Bronchial epithelial cell (primary cell): ENCODE measurements around the gene TAPBPL. TPM values are rescaled to one million over a fixed set of nuclear protein-coding genes. Genes with fewer than 3 reads are reported as not detected.

Source experiments
- DNase-seq: peaks from one replicate; pipeline ENCODE4 v3.0.0-alpha.2; 2010; ENCODE audit warnings: low read depth
- FAIRE-seq: peaks from 2 replicates; lab custom pipeline; 2011; peaks lifted over from hg19 to GRCh38; lab: Jason Lieb, UNC
- H3K27me3 ChIP-seq: 2 replicates; pipeline ENCODE4 v1.5.1; 2011; ENCODE audit warnings: low read length; ENCODE audit not compliant: control insufficient read depth, insufficient read depth
- H3K36me3 ChIP-seq: 2 replicates; pipeline ENCODE4 v1.5.1; 2011; ENCODE audit warnings: low read length; ENCODE audit not compliant: control insufficient read depth, insufficient read depth
- H3K4me3 ChIP-seq: 2 replicates; pipeline ENCODE4 v1.5.1; 2011; ENCODE audit warnings: mild to moderate bottlenecking, low read depth, low read length, control low read depth
- CTCF ChIP-seq: IDR thresholded peaks from 2 replicates; pipeline ENCODE4 v1.5.1; 2011; ENCODE audit warnings: mild to moderate bottlenecking, moderate library complexity, low read length, control low read depth, inconsistent platforms; ENCODE audit not compliant: insufficient read depth, severe bottlenecking
- total RNA-seq: library from RNA; depleted of rRNA; stranded (reverse); fragments of >200 nt; gene quantifications from 2 replicates; pipeline ENCODE4 v1.2.1, GENCODE V29; 2014

The TAPBPL gene
- total RNA-seq, 1 donor from 2014 or later, result 1.8 TPM

GRCh38 chr12:6440391-6440790, 11.5 kb upstream of the TAPBPL start:
- no peak for TF ChIP-seq CTCF
- H3K36me3 ChIP-seq, result no peaks in the 10 kb centered on the region
- H3K27me3 ChIP-seq, result no peaks in the 10 kb centered on the region
- DNase-seq (no peak), FAIRE-seq (no peak)
- no peak overlapping the region for H3K4me3 ChIP-seq

- Histone ChIP-seq H3K27me3 (no peaks in the 10 kb centered on the region), H3K4me3 (no peak overlapping the region), H3K36me3 (peaks cover 1% of the 10 kb centered on the region)
- DNase-seq, result no peak
- no peak for FAIRE-seq
- TF ChIP-seq CTCF, result no peak
These were observed 9.0 kb upstream of the TAPBPL start for GRCh38 chr12:6442836-6443235.

GRCh38 chr12:6443361-6443983, 8.4 kb upstream of the TAPBPL start:
- no peak for TF ChIP-seq CTCF
- no peaks in the 10 kb centered on the region for H3K27me3 ChIP-seq
- peaks cover 1% of the 10 kb centered on the region for H3K36me3 ChIP-seq
- DNase-seq (no peak), FAIRE-seq (no peak)
- no peak overlapping the region for H3K4me3 ChIP-seq

- TF ChIP-seq CTCF, result no peak
- no peak for FAIRE-seq
- Histone ChIP-seq H3K36me3 (peaks cover 1% of the 10 kb centered on the region), H3K4me3 (no peak overlapping the region), H3K27me3 (no peaks in the 10 kb centered on the region)
- no peak for DNase-seq
These were observed 7.8 kb upstream of the TAPBPL start for GRCh38 chr12:6444031-6444430.

- TF ChIP-seq CTCF, result no peak
- Histone ChIP-seq H3K36me3 (peaks cover 1% of the 10 kb centered on the region), H3K4me3 (no peak within 1 kb of the TSS), H3K27me3 (no peaks in the 10 kb centered on the region)
- DNase-seq, result no peak
- FAIRE-seq, result no peak
These were observed 6.8 kb upstream of the TAPBPL start, which contains the start of gene CD27 for GRCh38 chr12:6444704-6445688. Gene CD27, plus strand, starts transcription at chr12:6444955. Its CDS starts 141 bp downstream, at chr12:6445096.
